Measurements from ENCODE around the gene DISC1. TPM values are rescaled to one million over a fixed set of nuclear protein-coding genes. Genes with fewer than 3 reads are reported as not detected.

The DISC1 gene
- total RNA-seq, 4 donors from 2014 or later: 3.3 to 11.4 (median 4.2) TPM

DNA sequence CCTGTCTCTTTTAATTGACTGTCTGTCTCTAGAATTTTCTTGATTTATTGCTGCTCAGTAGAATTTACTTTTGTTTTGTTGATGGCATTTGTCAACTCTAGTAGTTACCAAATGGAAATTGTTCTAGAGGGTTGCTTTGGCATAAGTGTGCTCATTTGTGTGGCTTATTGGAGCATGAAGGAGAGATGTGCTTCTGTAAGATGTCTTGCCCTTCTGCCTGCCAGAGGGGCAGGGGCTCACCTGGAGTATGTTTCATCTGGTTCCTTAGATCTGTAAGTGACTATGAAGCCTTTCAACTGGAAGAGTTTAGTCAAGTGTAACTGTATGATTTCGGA, 345.5 kb downstream of the DISC1 start:
- Histone ChIP-seq H3K36me3 (no peaks in the 10 kb centered on the region), H3K9me3 (no peaks in the 10 kb centered on the region), H3K27ac (no peak overlapping the region), H3K4me1 (peaks cover 0 to 8% (median 0%) of the 10 kb centered on the region in 3 donors), H3K27me3 (no peaks in the 10 kb centered on the region), H3K4me3 (no peak overlapping the region)
- DNase-seq: no peak
- intact Hi-C loops (cut with DNase I): no loop called here
- no peak for TF ChIP-seq POLR2A (IDR thresholded peaks at IDR 0.05)
- TF ChIP-seq, protein P1, sequence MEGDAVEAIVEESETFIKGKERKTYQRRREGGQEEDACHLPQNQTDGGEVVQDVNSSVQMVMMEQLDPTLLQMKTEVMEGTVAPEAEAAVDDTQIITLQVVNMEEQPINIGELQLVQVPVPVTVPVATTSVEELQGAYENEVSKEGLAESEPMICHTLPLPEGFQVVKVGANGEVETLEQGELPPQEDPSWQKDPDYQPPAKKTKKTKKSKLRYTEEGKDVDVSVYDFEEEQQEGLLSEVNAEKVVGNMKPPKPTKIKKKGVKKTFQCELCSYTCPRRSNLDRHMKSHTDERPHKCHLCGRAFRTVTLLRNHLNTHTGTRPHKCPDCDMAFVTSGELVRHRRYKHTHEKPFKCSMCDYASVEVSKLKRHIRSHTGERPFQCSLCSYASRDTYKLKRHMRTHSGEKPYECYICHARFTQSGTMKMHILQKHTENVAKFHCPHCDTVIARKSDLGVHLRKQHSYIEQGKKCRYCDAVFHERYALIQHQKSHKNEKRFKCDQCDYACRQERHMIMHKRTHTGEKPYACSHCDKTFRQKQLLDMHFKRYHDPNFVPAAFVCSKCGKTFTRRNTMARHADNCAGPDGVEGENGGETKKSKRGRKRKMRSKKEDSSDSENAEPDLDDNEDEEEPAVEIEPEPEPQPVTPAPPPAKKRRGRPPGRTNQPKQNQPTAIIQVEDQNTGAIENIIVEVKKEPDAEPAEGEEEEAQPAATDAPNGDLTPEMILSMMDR (IDR thresholded peaks at IDR 0.05): no peak
- WGBS, 2 donors: 83 to 90% methylated on average over 1 of the region's 1 CpG

- Histone ChIP-seq H3K36me3 (no peaks in the 10 kb centered on the region), H3K27me3 (no peaks in the 10 kb centered on the region), H3K27ac (no peak overlapping the region), H3K4me3 (no peak overlapping the region), H3K9me3 (no peaks in the 10 kb centered on the region), H3K4me1 (peaks cover 0 to 8% (median 0%) of the 10 kb centered on the region in 3 donors)
- DNase-seq: no peak
- WGBS, 2 donors: 73 to 87% methylated on average over 5 of the region's 5 CpGs
- intact Hi-C loops (cut with DNase I): no loop called here
- TF ChIP-seq, protein P1 (IDR thresholded peaks at IDR 0.05): no peak
- no peak for TF ChIP-seq POLR2A (IDR thresholded peaks at IDR 0.05)
These were observed 347.2 kb downstream of the DISC1 start for GRCh38 chr1:231973830-231974229.

GRCh38 chr1:231976231-231976630, 349.6 kb downstream of the DISC1 start:
- intact Hi-C loops (cut with DNase I): no loop called here
- H3K27me3 ChIP-seq: no peaks in the 10 kb centered on the region
- no peak for DNase-seq
- no peaks in the 10 kb centered on the region for H3K36me3 ChIP-seq
- H3K4me1 ChIP-seq: peaks cover 0 to 3% (median 0%) of the 10 kb centered on the region in 3 donors
- H3K4me3 ChIP-seq: no peak overlapping the region
- H3K27ac ChIP-seq: no peak overlapping the region
- TF ChIP-seq POLR2A (IDR thresholded peaks at IDR 0.05): no peak
- TF ChIP-seq, protein P1 (IDR thresholded peaks at IDR 0.05): no peak
- 84 to 94% methylated on average over 3 to 4 of the region's 4 CpGs for WGBS, 2 donors
- H3K9me3 ChIP-seq: no peaks in the 10 kb centered on the region

GRCh38 chr1:231981675-231982074, 355.1 kb downstream of the DISC1 start:
- Histone ChIP-seq H3K4me1 (no peaks in the 10 kb centered on the region), H3K36me3 (no peaks in the 10 kb centered on the region), H3K4me3 (no peak overlapping the region), H3K9me3 (no peaks in the 10 kb centered on the region), H3K27ac (no peak overlapping the region), H3K27me3 (no peaks in the 10 kb centered on the region)
- 61 to 82% methylated on average over 4 of the region's 4 CpGs for WGBS, 2 donors
- no peak for DNase-seq
- TF ChIP-seq POLR2A (IDR thresholded peaks at IDR 0.05): no peak
- TF ChIP-seq, protein P1 (IDR thresholded peaks at IDR 0.05): no peak
- intact Hi-C loops (cut with DNase I): no loop called here

GRCh38 chr1:231982871-231983587, 356.4 kb downstream of the DISC1 start:
- TF ChIP-seq POLR2A (IDR thresholded peaks at IDR 0.05): no peak
- TF ChIP-seq, protein P1 (IDR thresholded peaks at IDR 0.05): no peak
- intact Hi-C loops (cut with DNase I): no loop called here
- WGBS, 2 donors: 86 to 91% methylated on average over 2 to 4 of the region's 5 CpGs
- Histone ChIP-seq H3K9me3 (no peaks in the 10 kb centered on the region), H3K4me3 (no peak overlapping the region), H3K36me3 (no peaks in the 10 kb centered on the region), H3K27me3 (no peaks in the 10 kb centered on the region), H3K4me1 (peaks cover 0 to 13% (median 0%) of the 10 kb centered on the region in 3 donors), H3K27ac (no peak overlapping the region)
- DNase-seq: no peak
